Measurements from ENCODE around the gene ZC3H18.

ZC3H18 gene

GRCh38 chr16:88533381-88533917 lies 36.8 kb upstream of the ZC3H18 start:
- DNase-seq = no peak

GRCh38 chr16:88533932-88534637 lies 36.1 kb upstream of the ZC3H18 start:
- DNase-seq = no peak

- no peak for DNase-seq
These were observed 35.5 kb upstream of the ZC3H18 start for GRCh38 chr16:88534638-88535190.

DNA sequence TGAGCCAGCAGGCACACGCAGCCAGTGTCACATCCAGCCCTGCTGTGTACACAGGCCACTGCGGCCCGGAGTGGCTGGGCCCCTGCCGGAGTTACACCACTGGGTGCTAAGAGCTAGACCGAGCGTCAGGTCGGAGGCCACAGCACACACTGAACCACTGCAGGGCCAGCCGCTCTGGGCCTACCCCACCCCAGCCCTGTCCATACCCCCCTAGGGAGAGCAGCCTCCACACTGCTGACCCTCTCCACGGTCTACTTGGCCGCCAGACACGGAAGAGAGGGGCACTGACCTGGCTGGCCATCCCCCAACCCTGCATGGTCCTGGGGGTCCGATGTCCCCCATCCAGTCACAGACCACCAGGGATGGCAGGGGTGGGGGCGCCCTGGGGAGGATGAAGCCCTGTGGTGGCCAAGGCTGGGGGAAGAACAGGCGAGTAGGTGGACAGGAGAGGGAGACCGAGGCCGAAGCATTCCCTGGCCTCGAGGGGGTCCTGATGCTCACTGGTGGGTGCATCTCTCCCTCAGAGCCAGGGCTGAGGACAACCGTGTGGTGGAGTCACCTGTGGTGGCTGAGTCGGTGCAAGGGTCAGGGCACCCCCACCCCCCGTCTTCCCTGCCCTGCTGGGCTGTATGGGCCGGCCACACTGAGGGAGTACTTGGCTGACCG lies 34.9 kb upstream of the ZC3H18 start:
- DNase-seq = no peak

- no peak for DNase-seq
These were observed 34.4 kb upstream of the ZC3H18 start for GRCh38 chr16:88535857-88536222.

GRCh38 chr16:88536510-88536909 lies 33.7 kb upstream of the ZC3H18 start:
- DNase-seq = no peak

DNA sequence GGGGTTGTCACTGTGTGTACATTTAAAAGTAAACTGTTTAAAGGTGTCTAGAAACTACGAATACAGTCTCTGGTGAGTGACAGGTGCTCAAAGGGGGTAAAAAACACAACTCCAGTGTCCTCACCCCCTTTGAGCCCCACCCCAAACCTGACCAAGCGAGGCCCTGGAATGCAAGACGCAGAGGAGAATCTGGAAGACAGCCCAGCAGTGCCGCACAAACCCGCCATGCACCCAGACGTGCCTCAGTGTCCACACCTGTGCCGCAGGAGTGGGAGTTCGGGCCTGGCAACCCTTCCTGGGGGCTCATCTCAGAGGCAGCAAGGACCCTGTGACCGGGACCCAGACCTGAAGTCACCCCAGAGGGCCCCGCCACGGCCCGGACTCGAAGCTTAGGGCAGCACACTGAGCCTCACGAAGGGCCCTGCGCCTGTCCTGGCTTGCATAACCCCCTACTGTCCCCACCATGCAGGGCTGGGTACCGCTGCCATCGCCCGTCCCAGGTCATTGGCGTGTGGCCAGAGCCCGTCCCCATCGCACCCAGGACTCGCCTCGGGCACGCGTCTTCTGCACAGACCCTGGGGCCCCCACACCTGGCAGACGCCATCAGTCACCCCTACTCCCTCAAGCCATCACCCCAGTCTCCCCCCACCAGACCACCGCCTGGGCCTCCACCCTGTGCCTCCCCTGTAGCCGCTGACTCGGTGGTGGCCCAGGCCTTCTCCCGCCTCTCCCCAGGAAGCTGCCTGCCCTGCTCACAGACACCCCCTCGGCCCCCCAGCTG lies 33.0 kb upstream of the ZC3H18 start:
- DNase-seq = no peak

DNA sequence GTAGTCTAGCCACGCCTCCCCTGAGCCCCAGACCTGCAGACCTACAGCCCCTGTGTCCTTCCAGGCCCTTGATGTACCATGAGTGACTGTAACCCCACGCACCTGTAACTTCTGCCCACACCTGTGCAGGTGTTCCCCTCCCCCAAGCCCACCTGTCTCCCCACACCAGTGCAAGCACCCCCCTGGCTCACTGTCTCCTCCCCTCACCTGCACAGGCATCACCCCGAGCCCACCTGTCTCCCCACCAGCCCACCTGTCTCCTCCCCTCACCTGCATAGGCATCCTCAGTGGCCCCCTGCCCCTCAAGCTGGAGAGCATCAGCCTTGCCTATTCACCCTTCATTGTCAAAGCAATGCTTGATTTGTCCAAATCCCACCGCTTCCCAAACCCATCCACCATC lies 32.3 kb upstream of the ZC3H18 start:
- DNase-seq = no peak

- DNase-seq = no peak
These were observed 31.7 kb upstream of the ZC3H18 start for GRCh38 chr16:88538366-88539060.

DNA sequence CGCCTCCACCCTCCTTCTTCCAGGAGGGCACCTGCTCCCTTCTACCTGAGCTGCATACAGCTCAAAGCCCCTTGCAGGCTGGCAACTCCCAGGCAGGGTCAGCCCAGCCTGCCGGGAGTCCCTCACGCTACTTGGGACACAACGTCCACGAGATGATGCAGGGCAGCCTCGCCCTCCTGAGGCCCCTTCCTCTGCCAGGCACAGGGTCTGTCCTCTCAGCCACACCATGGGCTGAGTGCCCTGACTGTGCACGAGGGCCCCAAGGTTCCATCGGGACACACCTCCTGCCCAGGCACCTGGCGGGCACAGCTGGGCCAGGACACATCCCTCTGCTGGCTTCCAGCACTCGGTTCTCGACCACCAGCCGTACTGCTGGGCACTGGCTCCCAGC lies 30.9 kb upstream of the ZC3H18 start:
- no peak for DNase-seq

GRCh38 chr16:88539652-88540345 lies 30.4 kb upstream of the ZC3H18 start:
- DNase-seq = no peak

- DNase-seq = no peak
These were observed 29.7 kb upstream of the ZC3H18 start for GRCh38 chr16:88540346-88540977.

DNA sequence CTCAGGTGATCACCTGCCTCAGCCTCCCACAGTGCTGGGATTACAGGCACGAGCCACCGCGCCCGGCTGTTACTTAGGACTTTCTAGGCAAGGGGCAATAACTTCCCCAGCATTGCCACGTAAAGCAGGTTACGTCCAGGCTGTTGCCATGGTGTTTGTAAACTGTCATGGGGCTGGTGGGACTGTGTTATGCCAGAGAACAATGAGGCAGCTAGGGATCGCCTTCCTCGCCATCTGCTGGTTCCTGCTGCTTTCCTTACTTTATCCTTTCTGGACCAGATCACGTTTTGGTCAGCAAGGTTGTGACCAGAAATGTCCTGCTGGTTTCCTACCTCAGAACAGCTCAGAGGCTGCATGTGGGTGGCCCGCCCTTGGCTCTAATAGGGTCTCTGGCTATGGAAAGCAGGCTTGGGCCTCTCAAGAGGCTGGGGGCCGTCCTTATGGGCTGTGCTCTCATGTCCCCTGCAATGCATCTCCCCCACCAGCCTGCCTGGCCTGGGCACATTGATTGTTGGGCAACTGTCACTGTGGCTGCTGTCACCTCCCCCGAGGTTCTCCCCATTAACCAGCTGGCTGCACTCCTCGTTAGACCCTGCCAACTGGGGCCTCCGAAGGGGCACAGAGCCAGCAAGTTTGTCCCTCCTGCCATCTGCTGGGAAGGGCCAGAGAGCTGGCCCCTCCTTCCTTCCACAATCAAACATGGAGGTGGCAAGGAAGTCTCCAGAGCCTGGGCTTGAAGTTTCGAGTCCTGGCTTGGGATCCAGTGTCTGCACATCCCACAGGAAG lies 28.2 kb upstream of the ZC3H18 start:
- peak; percentile 26 for DNase-seq

- no peak for DNase-seq
These were observed 26.9 kb upstream of the ZC3H18 start for GRCh38 chr16:88543230-88543813.

DNA sequence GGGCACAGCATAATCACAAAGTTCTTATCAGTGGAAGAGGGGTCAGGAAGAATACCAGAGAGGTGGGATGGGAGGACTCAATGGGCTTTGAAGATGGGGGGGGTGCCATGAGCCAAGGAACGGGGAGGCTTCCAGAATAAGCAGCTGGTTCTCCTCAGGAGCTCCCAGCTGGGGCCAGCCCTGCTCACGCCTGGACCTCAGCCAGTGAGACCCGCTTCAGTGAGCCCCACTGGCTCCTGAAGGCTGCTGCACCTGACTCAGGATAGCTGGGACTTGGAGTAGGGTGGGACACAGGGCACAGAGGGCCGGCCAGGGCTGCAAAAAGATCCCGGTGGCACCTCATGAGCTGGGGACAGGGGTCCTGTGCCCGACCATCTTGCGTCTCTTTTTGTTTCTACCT lies 24.4 kb upstream of the ZC3H18 start:
- no peak for DNase-seq

DNA sequence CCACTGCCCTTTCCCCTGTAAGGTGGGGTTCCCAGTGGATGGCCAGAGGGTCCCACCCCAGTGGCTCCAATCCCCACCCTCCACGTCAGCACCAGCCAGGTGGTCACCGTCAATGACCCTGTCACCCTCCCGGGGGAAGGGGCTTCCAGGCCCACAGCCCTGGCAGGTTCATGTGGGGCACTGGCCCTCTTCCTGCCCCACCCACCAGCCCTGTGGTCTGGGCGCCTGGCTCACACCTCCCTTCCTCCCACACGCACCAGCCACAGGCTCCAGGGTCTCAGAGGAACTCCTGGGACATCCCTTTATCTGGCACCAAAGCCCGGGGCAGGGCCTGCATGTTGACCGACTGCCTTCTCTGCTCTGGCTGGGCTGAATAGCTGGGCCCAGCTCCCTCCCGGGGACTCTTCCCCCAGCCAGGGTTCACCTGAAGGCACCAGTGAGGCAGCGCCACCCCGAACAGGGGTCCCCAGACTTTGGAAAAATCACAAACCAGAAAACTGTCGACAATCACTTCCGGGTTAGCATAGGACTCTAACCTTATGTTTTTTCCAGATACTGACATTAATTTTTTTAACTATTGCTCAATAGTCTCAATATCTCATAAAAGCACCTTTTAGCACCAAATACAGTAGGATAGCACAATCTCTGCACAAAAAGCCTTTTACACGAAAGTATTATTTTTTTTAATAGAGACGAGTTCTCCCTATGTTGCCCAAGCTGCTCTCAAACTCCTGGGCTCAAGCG lies 21.9 kb upstream of the ZC3H18 start:
- no peak for DNase-seq

GRCh38 chr16:88548985-88549384 lies 21.2 kb upstream of the ZC3H18 start:
- peak; percentile 20 for DNase-seq

GRCh38 chr16:88549671-88550245 lies 20.4 kb upstream of the ZC3H18 start:
- DNase-seq = no peak

- no peak for DNase-seq
These were observed 19.9 kb upstream of the ZC3H18 start for GRCh38 chr16:88550246-88550661.

Measured in NCI-H146 (cell line).